ENCODE measurements around the gene BLVRA.

DNA sequence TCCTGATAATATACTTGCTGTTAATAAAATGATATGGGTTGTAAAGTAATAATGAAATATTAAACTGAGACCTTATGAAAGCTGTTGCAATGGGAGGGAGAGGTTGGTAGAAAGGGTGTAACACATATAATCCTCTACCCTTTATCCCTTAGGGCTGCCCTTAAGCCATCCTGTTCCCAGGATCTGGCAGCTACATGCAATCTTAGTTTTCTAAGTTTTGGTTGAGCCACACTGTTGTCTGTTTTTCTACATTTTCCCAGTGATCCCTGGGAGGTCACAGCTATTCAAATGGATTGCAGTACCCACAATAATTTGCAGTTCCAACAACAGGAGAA is 35.5 kb upstream of the BLVRA start:
- no peak for TF ChIP-seq EZH2 (optimal IDR thresholded peaks at IDR 0.05; ENCODE audit: low read depth, low read length)
- TF ChIP-seq, protein P1, sequence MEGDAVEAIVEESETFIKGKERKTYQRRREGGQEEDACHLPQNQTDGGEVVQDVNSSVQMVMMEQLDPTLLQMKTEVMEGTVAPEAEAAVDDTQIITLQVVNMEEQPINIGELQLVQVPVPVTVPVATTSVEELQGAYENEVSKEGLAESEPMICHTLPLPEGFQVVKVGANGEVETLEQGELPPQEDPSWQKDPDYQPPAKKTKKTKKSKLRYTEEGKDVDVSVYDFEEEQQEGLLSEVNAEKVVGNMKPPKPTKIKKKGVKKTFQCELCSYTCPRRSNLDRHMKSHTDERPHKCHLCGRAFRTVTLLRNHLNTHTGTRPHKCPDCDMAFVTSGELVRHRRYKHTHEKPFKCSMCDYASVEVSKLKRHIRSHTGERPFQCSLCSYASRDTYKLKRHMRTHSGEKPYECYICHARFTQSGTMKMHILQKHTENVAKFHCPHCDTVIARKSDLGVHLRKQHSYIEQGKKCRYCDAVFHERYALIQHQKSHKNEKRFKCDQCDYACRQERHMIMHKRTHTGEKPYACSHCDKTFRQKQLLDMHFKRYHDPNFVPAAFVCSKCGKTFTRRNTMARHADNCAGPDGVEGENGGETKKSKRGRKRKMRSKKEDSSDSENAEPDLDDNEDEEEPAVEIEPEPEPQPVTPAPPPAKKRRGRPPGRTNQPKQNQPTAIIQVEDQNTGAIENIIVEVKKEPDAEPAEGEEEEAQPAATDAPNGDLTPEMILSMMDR (IDR thresholded peaks at IDR 0.05; ENCODE audit: low read length) = no peak
